Bronchial epithelial cell (primary cell): ENCODE measurements around the gene MCTP1. TPM values are rescaled to one million over a fixed set of nuclear protein-coding genes. Genes with fewer than 3 reads are reported as not detected.
A peak's percentile ranks its signal among the peaks of the same experiment; 100 is the strongest.

ENCODE experiments used
- DNase-seq: peaks from one replicate; pipeline ENCODE4 v3.0.0-alpha.2; 2010; ENCODE audit warnings: low read depth
- FAIRE-seq: peaks from 2 replicates; lab custom pipeline; 2011; peaks lifted over from hg19 to GRCh38; lab: Jason Lieb, UNC
- H3K27me3 ChIP-seq: 2 replicates; pipeline ENCODE4 v1.5.1; 2011; ENCODE audit warnings: low read length; ENCODE audit not compliant: control insufficient read depth, insufficient read depth
- H3K36me3 ChIP-seq: 2 replicates; pipeline ENCODE4 v1.5.1; 2011; ENCODE audit warnings: low read length; ENCODE audit not compliant: control insufficient read depth, insufficient read depth
- H3K4me3 ChIP-seq: 2 replicates; pipeline ENCODE4 v1.5.1; 2011; ENCODE audit warnings: mild to moderate bottlenecking, low read depth, low read length, control low read depth
- total RNA-seq: library from RNA; depleted of rRNA; stranded (reverse); fragments of >200 nt; gene quantifications from 2 replicates; pipeline ENCODE4 v1.2.1, GENCODE V29; 2014
- TF ChIP-seq, protein P1 (sequence below): IDR thresholded peaks from 2 replicates; pipeline ENCODE4 v1.5.1; 2011; ENCODE audit warnings: mild to moderate bottlenecking, moderate library complexity, low read length, control low read depth, inconsistent platforms; ENCODE audit not compliant: insufficient read depth, severe bottlenecking

MCTP1 gene
- total RNA-seq, 1 donor from 2014 or later: 17.9 TPM

DNA sequence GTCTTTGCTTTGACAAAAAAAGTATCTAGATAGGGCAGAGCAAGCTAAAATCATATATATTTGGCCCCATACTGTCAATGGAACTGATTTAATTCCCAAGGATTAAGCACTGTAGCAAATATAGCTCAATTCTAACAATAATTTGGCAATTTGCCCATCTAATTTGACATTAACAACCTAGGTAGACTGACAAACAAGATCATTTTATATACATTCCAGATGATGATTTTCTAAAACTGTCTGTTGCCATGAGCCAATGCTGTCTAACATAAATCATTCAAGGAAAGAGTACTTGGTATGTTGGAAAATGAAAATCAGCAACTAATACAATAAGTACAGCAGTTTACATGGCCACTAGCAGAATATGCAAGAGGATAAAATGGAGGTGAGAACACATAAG is 32.1 kb downstream of the MCTP1 start:
- Histone ChIP-seq H3K4me3 (no peak overlapping the region), H3K27me3 (no peaks in the 10 kb centered on the region), H3K36me3 (no peaks in the 10 kb centered on the region)
- TF ChIP-seq, protein P1, sequence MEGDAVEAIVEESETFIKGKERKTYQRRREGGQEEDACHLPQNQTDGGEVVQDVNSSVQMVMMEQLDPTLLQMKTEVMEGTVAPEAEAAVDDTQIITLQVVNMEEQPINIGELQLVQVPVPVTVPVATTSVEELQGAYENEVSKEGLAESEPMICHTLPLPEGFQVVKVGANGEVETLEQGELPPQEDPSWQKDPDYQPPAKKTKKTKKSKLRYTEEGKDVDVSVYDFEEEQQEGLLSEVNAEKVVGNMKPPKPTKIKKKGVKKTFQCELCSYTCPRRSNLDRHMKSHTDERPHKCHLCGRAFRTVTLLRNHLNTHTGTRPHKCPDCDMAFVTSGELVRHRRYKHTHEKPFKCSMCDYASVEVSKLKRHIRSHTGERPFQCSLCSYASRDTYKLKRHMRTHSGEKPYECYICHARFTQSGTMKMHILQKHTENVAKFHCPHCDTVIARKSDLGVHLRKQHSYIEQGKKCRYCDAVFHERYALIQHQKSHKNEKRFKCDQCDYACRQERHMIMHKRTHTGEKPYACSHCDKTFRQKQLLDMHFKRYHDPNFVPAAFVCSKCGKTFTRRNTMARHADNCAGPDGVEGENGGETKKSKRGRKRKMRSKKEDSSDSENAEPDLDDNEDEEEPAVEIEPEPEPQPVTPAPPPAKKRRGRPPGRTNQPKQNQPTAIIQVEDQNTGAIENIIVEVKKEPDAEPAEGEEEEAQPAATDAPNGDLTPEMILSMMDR: no peak
- DNase-seq (no peak), FAIRE-seq (no peak)

DNA sequence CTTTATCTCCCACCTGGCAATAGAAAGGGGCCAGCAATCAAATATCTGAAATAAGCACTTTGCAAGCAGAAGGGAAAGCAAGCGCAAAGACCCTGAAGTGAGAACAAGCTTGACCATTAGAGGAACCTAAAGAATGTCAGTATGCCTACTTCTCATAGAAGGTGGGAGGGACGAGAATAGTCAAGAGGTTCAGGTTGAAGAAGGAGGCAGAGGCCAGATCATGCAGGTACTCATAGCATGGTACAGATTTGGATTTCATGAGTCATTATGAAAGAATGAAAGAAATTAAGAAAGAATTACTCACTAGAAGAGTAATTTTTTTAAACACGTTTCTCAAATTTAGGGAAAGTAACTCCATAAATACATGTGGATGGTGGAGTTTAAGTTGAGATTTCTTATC is 33.7 kb downstream of the MCTP1 start:
- H3K27me3 ChIP-seq: no peaks in the 10 kb centered on the region
- H3K4me3 ChIP-seq: no peak overlapping the region
- no peak for FAIRE-seq
- TF ChIP-seq, protein P1: no peak
- no peaks in the 10 kb centered on the region for H3K36me3 ChIP-seq
- peak; percentile 17 for DNase-seq

DNA sequence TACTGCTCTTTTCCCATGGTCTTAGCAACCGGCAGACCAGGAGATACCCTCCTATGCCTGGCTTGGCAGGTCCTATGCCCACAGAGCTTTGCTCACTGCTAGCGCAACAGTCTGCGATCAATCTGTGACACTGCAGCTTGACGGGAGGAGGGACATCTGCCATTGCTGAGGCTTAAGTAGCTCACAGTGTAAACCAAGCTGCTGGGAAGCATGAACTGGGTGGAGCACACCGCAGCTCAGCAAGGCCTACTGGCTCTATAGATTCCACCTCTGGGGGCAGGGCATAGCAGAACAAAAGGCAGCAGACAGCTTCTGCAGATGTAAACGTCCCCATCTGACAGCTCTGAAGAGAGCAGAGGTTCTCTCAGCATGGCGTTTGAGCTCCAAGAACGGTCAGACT is 40.4 kb downstream of the MCTP1 start:
- no peaks in the 10 kb centered on the region for H3K27me3 ChIP-seq
- TF ChIP-seq, protein P1: no peak
- H3K4me3 ChIP-seq: no peak overlapping the region
- H3K36me3 ChIP-seq: no peaks in the 10 kb centered on the region
- FAIRE-seq (no peak), DNase-seq (no peak)

DNA sequence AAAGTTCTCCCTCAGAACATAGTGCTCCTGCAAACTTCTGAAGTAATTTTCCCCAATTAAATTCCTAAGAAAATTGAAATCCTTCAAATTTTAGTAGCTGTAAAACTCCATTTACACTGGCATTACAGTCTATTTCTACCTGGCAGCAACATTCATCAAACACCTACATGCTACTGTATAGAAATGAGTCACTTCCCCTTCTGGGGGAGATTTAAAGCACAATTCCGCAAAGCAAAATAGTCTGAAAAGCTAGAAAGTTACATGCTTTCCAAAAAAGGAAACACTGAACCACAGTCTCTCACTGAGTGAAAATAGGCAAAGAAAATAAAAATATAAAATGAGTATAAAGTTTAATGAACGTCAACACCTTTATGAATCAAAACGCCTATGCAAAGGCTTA is 43.3 kb downstream of the MCTP1 start:
- Histone ChIP-seq H3K4me3 (no peak overlapping the region), H3K27me3 (no peaks in the 10 kb centered on the region), H3K36me3 (no peaks in the 10 kb centered on the region)
- TF ChIP-seq, protein P1: no peak
- no peak for FAIRE-seq
- DNase-seq: no peak

DNA sequence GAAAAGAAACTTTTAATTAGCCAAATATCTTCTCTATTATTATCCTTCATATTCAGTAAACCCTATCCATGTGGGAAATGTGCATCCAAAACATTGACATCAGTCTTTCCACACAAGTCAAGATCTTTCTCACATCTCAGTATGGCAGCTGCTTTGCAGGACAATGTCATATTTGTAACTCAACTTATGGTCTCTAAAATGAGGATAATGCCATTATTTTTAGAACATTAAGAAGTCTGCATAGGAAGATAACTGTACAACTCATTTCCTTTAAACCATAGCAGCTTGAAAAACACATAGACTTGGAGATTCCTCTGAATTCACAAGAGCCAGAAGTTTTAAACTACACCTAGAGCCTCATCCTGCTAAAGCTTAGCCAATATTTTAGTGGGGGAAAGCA is 43.7 kb downstream of the MCTP1 start:
- no peak overlapping the region for H3K4me3 ChIP-seq
- DNase-seq: no peak
- no peak for FAIRE-seq
- no peaks in the 10 kb centered on the region for H3K27me3 ChIP-seq
- TF ChIP-seq, protein P1: no peak
- no peaks in the 10 kb centered on the region for H3K36me3 ChIP-seq

DNA sequence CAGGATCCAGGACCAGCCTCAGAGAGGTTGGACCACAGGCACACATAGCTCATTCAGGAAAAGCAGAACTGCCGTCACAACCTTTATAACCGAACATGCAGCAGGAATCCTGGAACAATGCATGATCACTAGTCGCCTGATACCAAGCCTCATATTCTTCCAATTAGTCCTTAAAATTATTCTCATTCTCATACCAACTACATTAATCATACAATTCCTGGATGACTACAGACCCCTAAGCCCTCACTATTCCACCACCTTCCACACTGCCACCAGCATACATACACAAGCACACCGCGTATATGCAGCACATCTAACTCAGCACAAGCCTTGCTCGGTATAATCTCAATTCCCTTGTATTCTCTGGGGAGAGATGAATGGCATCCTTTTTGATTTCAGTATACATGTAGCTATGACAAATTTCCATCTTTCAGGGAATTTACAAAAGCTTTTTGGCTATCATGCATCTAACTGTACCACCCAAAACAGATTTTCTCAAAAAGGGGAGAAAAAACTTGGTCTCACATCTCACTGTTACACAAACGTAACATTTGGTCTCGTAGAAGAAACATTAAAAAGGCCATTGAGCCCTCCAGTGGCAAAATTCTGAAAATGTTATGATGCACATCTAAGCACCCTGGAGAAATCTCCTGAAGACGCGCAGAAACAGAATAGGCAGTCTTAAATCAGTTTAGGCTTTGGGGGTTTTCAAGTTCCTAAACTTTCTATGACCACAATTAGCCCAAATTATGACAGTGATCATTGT is 46.2 kb downstream of the MCTP1 start:
- DNase-seq (peak; percentile 29), FAIRE-seq (no peak)
- TF ChIP-seq, protein P1: peak; percentile 9

More for the DNA sequence above, 46.2 kb downstream of the MCTP1 start:
- Histone ChIP-seq H3K4me3 (no peak overlapping the region), H3K36me3 (no peaks in the 10 kb centered on the region), H3K27me3 (no peaks in the 10 kb centered on the region)
